SU-DHL-6 (cell line): Measurements from ENCODE around the gene TMEM8B.

Source experiments
- H2AFZ ChIP-seq: fragments of 200-600 bp; sonication (generic); 2 replicates; pipeline ENCODE4 v1.6.1; 2014; ENCODE audit warnings: low read depth, mild to moderate bottlenecking, moderate library complexity, mixed read lengths, antibody characterized with exemption, low read length; ENCODE audit not compliant: severe bottlenecking
- H3F3A ChIP-seq: fragments of 200-600 bp; shearing (Covaris generic); 2 replicates; pipeline ENCODE4 v1.6.0; 2016; ENCODE audit warnings: antibody characterized with exemption, mild to moderate bottlenecking; ENCODE audit not compliant: insufficient read depth
- H3K27ac ChIP-seq: fragments of 200-600 bp; sonication (generic); 2 replicates; pipeline ENCODE4 v1.5.1; 2016; ENCODE audit warnings: low read depth, mild to moderate bottlenecking, low read length, moderate library complexity, mixed read lengths
- H3K27me3 ChIP-seq: fragments of 200-600 bp; sonication (generic), shearing (Covaris generic); 2 replicates; pipeline ENCODE4 v1.6.0; 2014; ENCODE audit warnings: mild to moderate bottlenecking, low read length
- H3K36me3 ChIP-seq: fragments of 200-600 bp; sonication (generic); 2 replicates; pipeline ENCODE4 v1.6.1; 2014; ENCODE audit warnings: mild to moderate bottlenecking, low read length, mixed read lengths
- H3K4me2 ChIP-seq: fragments of 300-600, 200-600 bp; shearing (Covaris generic), sonication (generic); 2 replicates; pipeline ENCODE4 v1.6.0; 2014; ENCODE audit warnings: low read length, low read depth, mild to moderate bottlenecking; ENCODE audit not compliant: poor library complexity, severe bottlenecking
- H3K4me3 ChIP-seq: fragments of 200-600 bp; sonication (generic); 2 replicates; pipeline ENCODE4 v1.5.1; 2014; ENCODE audit warnings: antibody characterized with exemption, low read length, mild to moderate bottlenecking, mixed read lengths; ENCODE audit not compliant: insufficient read depth, poor library complexity, severe bottlenecking
- H3K79me2 ChIP-seq: fragments of 200-600 bp; sonication (generic); 2 replicates; pipeline ENCODE4 v1.6.1; 2014; ENCODE audit warnings: mild to moderate bottlenecking, low read length, moderate library complexity; ENCODE audit not compliant: insufficient read depth
- H3K9ac ChIP-seq: fragments of 200-600 bp; sonication (generic); 2 replicates; pipeline ENCODE4 v1.7.0; 2014; ENCODE audit warnings: mild to moderate bottlenecking, low read length
- H3K9me2 ChIP-seq: fragments of 200-600 bp; sonication (generic); replicated peaks from 2 replicates; pipeline ENCODE4 v1.6.1; 2014; ENCODE audit warnings: low read length; ENCODE audit not compliant: insufficient read depth
- H3K9me3 ChIP-seq: fragments of 200-600 bp; sonication (generic); 2 replicates; pipeline ENCODE4 v1.6.1; 2014; ENCODE audit warnings: low read length, mixed read lengths; ENCODE audit not compliant: insufficient read depth
- H4K20me1 ChIP-seq: fragments of 200-600 bp; sonication (generic); 2 replicates; pipeline ENCODE4 v1.6.1; 2014; ENCODE audit warnings: low read depth, mild to moderate bottlenecking, antibody characterized with exemption, low read length, moderate library complexity, mixed read lengths
- CTCF ChIP-seq: fragments of 200-600 bp; sonication (generic); IDR thresholded peaks from one replicate; pipeline ENCODE4 v1.5.1; 2017; ENCODE audit warnings: antibody characterized with exemption, mild to moderate bottlenecking, low read length, moderate library complexity; ENCODE audit not compliant: insufficient read depth, poor library complexity, severe bottlenecking
- EZH2phosphoT487 ChIP-seq: fragments of 200-600 bp; sonication (generic), shearing (Covaris generic); conservative IDR thresholded peaks from 2 replicates; pipeline ENCODE4 v1.6.1; 2018; ENCODE audit warnings: mild to moderate bottlenecking, antibody characterized with exemption, low read length, moderate library complexity, mixed read lengths

The TMEM8B gene

GRCh38 chr9:35798658-35799374 lies 30.2 kb upstream of the TMEM8B start:
- Histone ChIP-seq H3K79me2 (no peaks in the 10 kb centered on the region), H3K9ac (no peak overlapping the region), H3K27ac (no peak overlapping the region), H3F3A (no peaks in the 10 kb centered on the region), H3K4me2 (no peak overlapping the region), H3K9me3 (no peaks in the 10 kb centered on the region), H3K4me3 (no peak overlapping the region), H3K36me3 (no peaks in the 10 kb centered on the region), H2AFZ (no peak overlapping the region), H3K9me2 (no peaks in the 10 kb centered on the region), H4K20me1 (no peaks in the 10 kb centered on the region), H3K27me3 (no peaks in the 10 kb centered on the region)
- no peak for TF ChIP-seq EZH2phosphoT487
- no peak for TF ChIP-seq CTCF

DNA sequence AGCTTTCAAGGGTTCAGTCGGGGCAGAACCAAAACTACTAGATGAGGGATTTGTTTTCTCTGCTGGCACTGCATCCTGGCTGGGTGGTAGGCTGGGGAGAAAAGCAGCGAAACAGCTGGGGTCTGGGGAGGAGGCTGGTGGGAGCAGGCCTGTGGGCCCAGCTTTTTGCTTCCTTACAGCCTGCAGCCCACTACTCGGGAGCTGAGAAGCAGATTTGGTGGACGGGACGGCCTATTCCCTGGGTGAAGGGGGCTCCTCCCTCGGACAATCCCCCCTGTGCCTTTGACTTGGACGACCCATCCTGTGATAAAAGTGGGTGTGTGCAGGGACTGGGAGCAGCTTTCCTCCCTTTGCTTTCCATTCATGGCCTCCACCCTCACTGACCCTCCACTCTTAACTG lies 28.5 kb upstream of the TMEM8B start:
- H3K27me3 ChIP-seq = no peaks in the 10 kb centered on the region
- H3K79me2 ChIP-seq = no peaks in the 10 kb centered on the region
- H2AFZ ChIP-seq = no peak overlapping the region
- H3K4me3 ChIP-seq = no peak overlapping the region
- no peak overlapping the region for H3K9ac ChIP-seq
- H3K9me2 ChIP-seq = no peaks in the 10 kb centered on the region
- no peaks in the 10 kb centered on the region for H3F3A ChIP-seq
- no peak overlapping the region for H3K4me2 ChIP-seq
- no peaks in the 10 kb centered on the region for H3K36me3 ChIP-seq
- no peak overlapping the region for H3K27ac ChIP-seq
- H4K20me1 ChIP-seq = no peaks in the 10 kb centered on the region
- no peak for TF ChIP-seq CTCF
- no peak for TF ChIP-seq EZH2phosphoT487
- no peaks in the 10 kb centered on the region for H3K9me3 ChIP-seq

DNA sequence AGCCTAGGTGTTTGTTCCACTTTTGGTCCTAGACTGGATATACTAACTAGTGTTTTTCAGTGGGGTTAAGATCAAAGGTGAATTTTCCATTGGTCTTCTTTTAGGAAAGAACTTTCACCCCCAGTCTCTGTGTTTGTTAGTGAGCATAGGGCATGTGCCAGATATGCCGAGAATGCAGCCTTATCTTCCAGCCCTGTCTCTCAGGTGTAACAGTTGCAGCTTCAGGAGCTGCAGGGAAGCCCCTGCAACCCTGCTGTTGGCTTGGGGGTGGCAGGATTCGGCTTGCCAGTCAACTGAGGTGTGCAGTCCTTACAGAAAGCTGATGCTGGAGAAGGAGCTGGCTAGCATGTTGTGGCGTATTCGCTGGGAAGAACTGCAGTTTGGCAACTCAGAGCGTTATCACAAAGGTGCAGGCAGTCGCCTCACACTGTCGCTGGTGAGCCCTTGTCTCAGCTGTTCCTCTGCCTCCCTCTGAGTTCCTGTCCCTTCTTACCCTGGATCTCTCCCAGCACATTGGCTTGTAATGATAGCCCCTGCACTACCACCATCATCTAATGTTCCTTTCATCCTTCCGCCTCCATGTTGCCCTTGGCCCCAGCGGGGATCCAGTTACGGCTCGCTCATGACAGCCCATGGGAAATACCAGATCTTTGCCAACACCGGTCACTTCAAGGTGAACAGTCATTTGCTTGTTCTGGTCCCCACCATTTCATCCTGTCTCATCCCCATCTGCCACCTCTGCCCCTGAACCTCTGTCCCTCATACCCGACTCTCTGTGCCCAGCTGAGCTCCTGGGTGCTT lies 27.5 kb upstream of the TMEM8B start:
- no peak overlapping the region for H3K9ac ChIP-seq
- H3K79me2 ChIP-seq = no peaks in the 10 kb centered on the region
- no peaks in the 10 kb centered on the region for H4K20me1 ChIP-seq
- H3K9me3 ChIP-seq = no peaks in the 10 kb centered on the region
- H3K4me3 ChIP-seq = no peak overlapping the region
- no peak overlapping the region for H3K4me2 ChIP-seq
- H3K27ac ChIP-seq = no peak overlapping the region
- no peaks in the 10 kb centered on the region for H3K36me3 ChIP-seq
- no peaks in the 10 kb centered on the region for H3F3A ChIP-seq
- H3K27me3 ChIP-seq = no peaks in the 10 kb centered on the region
- H3K9me2 ChIP-seq = no peaks in the 10 kb centered on the region
- H2AFZ ChIP-seq = no peak overlapping the region
- no peak for TF ChIP-seq CTCF
- no peak for TF ChIP-seq EZH2phosphoT487
